ENCODE measurements around the gene DSP.

- no peak for TF ChIP-seq CTCF (IDR thresholded peaks at IDR 0.05)
- no peak for TF ChIP-seq POLR2A (IDR thresholded peaks at IDR 0.05)
Observed at GRCh38 chr6:7621761-7622160, 80.3 kb downstream of the DSP start.
